ENCODE data around the gene PPIB.
A peak's percentile ranks its signal among the peaks of the same experiment; 100 is the strongest.

PPIB gene

DNA sequence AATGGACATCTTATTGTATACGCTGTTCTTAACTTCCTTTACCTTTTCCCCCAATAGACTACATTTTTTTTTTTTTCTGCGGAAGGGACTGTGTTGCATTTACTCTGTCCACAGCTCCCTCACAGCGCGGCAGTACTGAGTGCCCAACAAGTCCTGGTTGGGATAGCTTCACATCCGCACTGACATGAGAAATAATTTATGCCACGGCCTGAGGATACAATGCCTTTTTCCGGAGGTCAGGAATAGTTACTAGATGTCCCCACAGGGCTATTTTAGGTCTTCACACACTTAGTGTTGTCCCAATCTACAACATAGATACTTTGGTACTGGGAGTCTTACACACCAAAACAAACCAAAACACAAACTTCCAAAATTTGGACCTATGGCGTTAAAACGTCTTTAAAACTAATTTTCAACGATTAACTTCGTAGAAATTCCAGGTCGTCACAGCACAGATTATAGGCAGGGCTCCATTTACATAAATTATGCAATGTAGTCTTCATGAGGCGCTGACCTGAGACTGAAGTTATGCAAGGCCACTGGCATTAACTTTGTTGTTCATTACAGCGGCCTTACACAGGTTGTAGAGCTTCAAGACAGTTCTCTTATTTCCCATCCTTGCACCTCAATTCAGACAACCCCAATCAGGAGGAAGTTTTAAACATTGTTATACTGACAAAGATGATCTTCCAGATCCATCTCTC lies 989 bp upstream of the PPIB start:
- H3K4me3 ChIP-seq, result peak overlapping the region; percentile 88
- DNase-seq (ENCODE audit: low read depth, low spot score), result no peak
- H3K9ac ChIP-seq (ENCODE audit: insufficient read length), result peak overlapping the region; percentile 66
- peak overlapping the region; percentile 37; the same call in 1 of the 2 replicates for H3K27ac ChIP-seq
- peaks cover 14% of the 10 kb centered on the region for H3K36me3 ChIP-seq (ENCODE audit: insufficient read depth, low read length)
- TF ChIP-seq FOXP2 (optimal IDR thresholded peaks at IDR 0.05; ENCODE audit: control extremely low read depth, extremely low read length, insufficient read depth) (no peak), EZH2 (IDR thresholded peaks at IDR 0.05) (no peak), POLR2AphosphoS5 (IDR thresholded peaks at IDR 0.05; ENCODE audit: borderline replicate concordance, low read depth, low read length) (no peak)
- H3K9me3 ChIP-seq (ENCODE audit: low read depth, low read length), result no peaks in the 10 kb centered on the region

DNA sequence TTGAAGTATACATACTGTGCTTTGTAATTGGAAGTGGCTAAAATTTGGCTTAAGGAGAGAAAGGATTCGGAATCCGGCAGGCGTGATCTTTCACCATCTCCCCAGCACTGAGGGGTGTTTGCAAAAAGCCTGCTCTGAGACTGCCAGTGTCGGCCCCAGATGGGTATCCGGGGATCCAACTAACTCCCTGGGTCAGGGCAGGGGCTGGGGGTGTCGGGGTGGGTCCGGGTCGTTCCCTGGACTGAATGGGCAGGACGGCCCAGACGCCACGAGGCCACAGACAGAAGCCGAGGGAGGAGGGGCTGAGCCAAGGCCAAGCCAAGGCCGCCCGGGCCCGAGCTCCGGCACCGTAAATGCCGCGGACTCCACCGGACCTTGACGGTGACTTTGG lies 349 bp downstream of the PPIB start:
- Histone ChIP-seq H3K36me3 (ENCODE audit: insufficient read depth, low read length) (peaks cover 28% of the 10 kb centered on the region), H3K27ac (no peak overlapping the region), H3K9me3 (ENCODE audit: low read depth, low read length) (no peaks in the 10 kb centered on the region), H3K9ac (ENCODE audit: insufficient read length) (peak overlapping the region; percentile 84), H3K4me3 (peak overlapping the region; percentile 88)
- TF ChIP-seq EZH2 (IDR thresholded peaks at IDR 0.05) (no peak), POLR2AphosphoS5 (IDR thresholded peaks at IDR 0.05; ENCODE audit: borderline replicate concordance, low read depth, low read length) (no peak), FOXP2 (optimal IDR thresholded peaks at IDR 0.05; ENCODE audit: control extremely low read depth, extremely low read length, insufficient read depth) (no peak)
- DNase-seq (ENCODE audit: low read depth, low spot score), result no peak

DNA sequence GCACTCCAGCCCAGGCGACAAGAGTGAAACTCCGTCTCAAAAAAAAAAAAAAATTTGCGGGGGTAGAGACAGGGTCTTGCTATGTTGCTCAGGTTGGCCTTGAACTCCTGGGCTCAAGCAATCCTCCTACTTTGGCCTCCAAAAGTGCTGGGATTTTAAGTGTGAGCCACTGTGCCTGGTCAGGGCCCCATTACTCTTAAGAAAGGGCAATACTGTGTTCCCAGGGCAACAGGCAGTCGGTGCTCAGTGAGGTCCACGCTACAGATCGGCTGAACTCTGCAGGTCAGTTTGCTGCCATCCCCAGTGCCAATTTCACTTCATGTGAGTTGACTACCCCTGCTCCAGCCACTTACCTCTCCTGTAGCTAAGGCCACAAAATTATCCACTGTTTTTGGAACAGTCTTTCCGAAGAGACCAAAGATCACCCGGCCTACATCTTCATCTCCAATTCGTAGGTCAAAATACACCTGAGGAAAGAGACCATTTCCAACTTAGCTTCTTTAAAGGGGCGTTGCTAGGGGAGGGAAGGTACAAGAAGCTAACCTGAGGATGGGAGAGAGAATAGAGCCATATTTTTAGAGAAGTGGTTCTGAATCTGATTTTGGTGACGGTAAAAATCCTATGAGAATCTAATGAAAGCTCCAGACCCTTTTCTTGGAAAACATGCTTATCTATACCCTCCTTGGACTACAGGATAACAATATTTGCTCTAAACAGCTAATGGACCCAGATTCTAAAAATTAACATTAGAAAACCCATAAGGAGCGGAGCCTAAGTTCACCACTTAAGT lies 939 bp downstream of the PPIB start:
- peaks cover 33% of the 10 kb centered on the region for H3K36me3 ChIP-seq (ENCODE audit: insufficient read depth, low read length)
- no peak overlapping the region for H3K27ac ChIP-seq
- no peak for DNase-seq (ENCODE audit: low read depth, low spot score)

DNA sequence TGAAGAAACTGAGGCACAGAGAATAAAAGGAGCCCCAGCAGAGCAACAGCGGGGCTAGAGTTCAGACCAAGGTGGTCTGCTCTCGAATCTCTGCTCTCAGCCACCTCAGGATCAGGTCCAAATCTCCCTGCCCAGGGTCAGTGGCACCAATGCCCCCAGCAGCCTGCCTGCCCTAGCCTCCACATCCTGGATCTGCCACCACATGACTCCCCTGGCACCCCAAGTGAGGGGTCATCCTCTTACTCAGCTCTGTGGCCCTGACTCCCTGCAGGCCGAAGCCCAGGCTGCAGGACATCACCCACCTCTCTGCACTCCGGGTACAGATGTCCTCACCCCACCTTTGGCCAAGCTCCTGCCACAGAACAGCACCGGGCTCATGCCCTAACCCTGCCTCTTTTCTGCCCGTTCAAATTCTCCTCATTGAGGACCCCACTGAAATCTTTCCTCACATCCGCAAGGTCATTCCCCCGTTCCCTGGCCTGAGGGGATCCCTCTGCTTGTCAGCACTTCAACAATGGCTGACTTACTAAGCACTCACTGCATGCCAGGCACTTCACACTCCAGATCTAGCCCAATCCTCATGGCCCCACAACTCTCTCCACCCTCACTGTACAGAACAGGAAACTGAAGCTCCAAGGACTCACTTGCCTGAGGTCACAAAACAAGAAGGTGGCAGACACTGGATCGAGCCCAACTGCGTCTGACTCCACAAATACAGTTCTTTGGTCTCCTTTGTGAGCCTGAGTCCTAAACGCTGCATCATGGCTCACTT lies 4.3 kb downstream of the PPIB start:
- TF ChIP-seq POLR2AphosphoS5 (IDR thresholded peaks at IDR 0.05; ENCODE audit: borderline replicate concordance, low read depth, low read length) (no peak), FOXP2 (optimal IDR thresholded peaks at IDR 0.05; ENCODE audit: control extremely low read depth, extremely low read length, insufficient read depth) (no peak), EZH2 (IDR thresholded peaks at IDR 0.05) (no peak)
- DNase-seq (ENCODE audit: low read depth, low spot score), result no peak
- Histone ChIP-seq H3K9ac (ENCODE audit: insufficient read length) (no peak overlapping the region), H3K36me3 (ENCODE audit: insufficient read depth, low read length) (peaks cover 45% of the 10 kb centered on the region), H3K9me3 (ENCODE audit: low read depth, low read length) (no peaks in the 10 kb centered on the region), H3K27ac (no peak overlapping the region), H3K4me3 (no peak overlapping the region)

More for the DNA sequence above, 939 bp downstream of the PPIB start:
- Histone ChIP-seq H3K4me3 (peak overlapping the region; percentile 88), H3K9ac (ENCODE audit: insufficient read length) (peak overlapping the region; percentile 84), H3K9me3 (ENCODE audit: low read depth, low read length) (no peaks in the 10 kb centered on the region)
- TF ChIP-seq POLR2AphosphoS5 (IDR thresholded peaks at IDR 0.05; ENCODE audit: borderline replicate concordance, low read depth, low read length) (no peak), FOXP2 (optimal IDR thresholded peaks at IDR 0.05; ENCODE audit: control extremely low read depth, extremely low read length, insufficient read depth) (no peak), EZH2 (IDR thresholded peaks at IDR 0.05) (no peak)

DNA sequence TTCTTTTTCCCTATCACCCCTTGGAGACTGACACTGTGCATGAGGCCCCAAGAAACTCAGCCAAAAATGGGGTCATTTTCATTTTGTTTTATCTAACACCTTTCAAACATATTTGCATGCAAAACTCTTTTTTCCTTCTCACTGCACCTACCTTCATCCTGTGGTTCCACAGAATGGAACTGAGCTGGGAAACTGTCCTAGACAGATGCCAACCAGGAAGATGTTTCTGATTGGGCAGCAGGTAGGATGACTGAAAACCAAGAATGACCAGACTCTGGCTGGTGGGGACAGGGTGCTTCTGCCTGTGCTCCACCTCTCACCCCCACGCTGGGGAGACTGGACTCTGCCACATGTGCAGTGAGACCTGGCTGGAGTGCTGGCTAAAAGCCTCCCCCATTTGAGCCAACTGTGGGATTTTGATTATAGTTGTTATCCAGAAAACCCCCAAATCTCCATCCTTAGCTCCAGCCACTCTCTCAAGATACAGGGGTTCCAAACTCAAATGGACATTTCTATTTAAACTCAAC lies 5.2 kb downstream of the PPIB start:
- no peak overlapping the region for H3K4me3 ChIP-seq
- no peak for DNase-seq (ENCODE audit: low read depth, low spot score)
- H3K27ac ChIP-seq, result no peak overlapping the region
- TF ChIP-seq FOXP2 (optimal IDR thresholded peaks at IDR 0.05; ENCODE audit: control extremely low read depth, extremely low read length, insufficient read depth) (no peak), POLR2AphosphoS5 (IDR thresholded peaks at IDR 0.05; ENCODE audit: borderline replicate concordance, low read depth, low read length) (no peak), EZH2 (IDR thresholded peaks at IDR 0.05) (no peak)
- H3K36me3 ChIP-seq (ENCODE audit: insufficient read depth, low read length), result peaks cover 45% of the 10 kb centered on the region
- no peak overlapping the region for H3K9ac ChIP-seq (ENCODE audit: insufficient read length)
- no peaks in the 10 kb centered on the region for H3K9me3 ChIP-seq (ENCODE audit: low read depth, low read length)

DNA sequence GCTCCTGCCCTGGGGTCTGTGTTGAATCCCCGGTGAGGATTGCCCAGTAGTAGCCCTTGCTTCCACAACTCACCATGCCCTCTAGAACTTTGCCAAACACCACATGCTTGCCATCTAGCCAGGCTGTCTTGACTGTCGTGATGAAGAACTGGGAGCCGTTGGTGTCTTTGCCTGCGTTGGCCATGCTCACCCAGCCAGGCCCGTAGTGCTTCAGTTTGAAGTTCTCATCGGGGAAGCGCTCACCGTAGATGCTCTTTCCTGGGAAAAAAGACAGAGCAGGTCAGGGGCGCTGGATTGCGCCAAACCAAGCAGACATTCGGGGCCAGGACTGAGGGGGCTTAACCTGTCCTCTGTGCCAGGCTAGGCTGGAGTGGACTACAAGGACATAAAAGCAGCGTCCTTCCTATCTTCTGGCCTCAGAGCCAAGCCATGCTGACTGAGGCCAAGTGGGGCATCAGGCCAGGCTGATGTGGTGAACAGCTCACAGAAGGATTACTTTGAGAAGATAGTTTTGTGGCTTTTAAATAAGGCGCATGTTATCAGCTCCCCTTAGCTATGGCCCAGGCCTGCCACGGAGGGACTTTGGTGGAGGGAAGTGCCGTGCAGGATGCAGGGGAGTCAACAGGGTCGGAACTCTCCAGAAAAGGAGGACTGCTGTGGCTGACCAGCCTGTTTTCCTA lies 6.0 kb downstream of the PPIB start:
- no peak overlapping the region for H3K4me3 ChIP-seq
- no peak overlapping the region for H3K9ac ChIP-seq (ENCODE audit: insufficient read length)
- no peaks in the 10 kb centered on the region for H3K9me3 ChIP-seq (ENCODE audit: low read depth, low read length)
- no peak for DNase-seq (ENCODE audit: low read depth, low spot score)
- peaks cover 45% of the 10 kb centered on the region for H3K36me3 ChIP-seq (ENCODE audit: insufficient read depth, low read length)
- no peak for TF ChIP-seq FOXP2 (optimal IDR thresholded peaks at IDR 0.05; ENCODE audit: control extremely low read depth, extremely low read length, insufficient read depth)
- TF ChIP-seq EZH2 (IDR thresholded peaks at IDR 0.05), result no peak
- no peak overlapping the region for H3K27ac ChIP-seq

DNA sequence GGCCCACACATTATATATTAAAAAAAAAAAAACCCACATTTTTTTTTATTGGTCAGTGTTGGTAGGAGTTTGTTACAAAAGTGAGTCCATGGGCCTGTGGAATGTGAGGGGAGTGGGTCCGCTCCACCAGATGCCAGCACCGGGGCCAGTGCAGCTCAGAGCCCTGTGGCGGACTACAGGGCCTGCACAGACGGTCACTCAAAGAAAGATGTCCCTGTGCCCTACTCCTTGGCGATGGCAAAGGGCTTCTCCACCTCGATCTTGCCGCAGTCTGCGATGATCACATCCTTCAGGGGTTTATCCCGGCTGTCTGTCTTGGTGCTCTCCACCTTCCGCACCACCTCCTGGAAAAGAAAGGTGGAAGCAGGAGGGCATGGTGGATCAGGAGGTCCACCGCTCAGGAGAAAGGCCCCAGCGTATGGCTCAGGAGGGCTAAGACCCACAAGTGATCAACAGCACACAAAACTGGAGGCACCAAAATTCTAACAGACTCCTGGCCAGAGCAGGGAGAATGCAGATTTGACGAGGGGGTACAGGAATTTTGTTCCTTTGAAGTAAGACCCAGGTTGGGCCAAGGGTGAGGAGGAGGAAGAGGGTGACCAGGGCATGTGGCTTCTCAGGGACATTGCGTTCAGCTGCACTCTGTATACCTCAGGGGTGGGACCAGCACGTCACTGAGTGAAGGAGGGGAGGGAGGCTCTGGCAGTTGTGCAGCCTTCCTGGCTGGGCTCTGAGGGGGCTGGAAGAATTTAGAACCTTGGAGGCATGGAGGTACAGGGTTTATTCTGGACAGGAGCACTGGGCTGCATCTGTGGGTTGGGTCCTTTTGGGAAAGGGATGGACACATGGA lies 6.8 kb downstream of the PPIB start:
- no peak for DNase-seq (ENCODE audit: low read depth, low spot score)
- TF ChIP-seq POLR2AphosphoS5 (IDR thresholded peaks at IDR 0.05; ENCODE audit: borderline replicate concordance, low read depth, low read length) (no peak), EZH2 (IDR thresholded peaks at IDR 0.05) (no peak), FOXP2 (optimal IDR thresholded peaks at IDR 0.05; ENCODE audit: control extremely low read depth, extremely low read length, insufficient read depth) (no peak)
- no peak overlapping the region for H3K9ac ChIP-seq (ENCODE audit: insufficient read length)
- H3K27ac ChIP-seq, result no peak overlapping the region
- H3K9me3 ChIP-seq (ENCODE audit: low read depth, low read length), result no peaks in the 10 kb centered on the region
- peaks cover 45% of the 10 kb centered on the region for H3K36me3 ChIP-seq (ENCODE audit: insufficient read depth, low read length)
- H3K4me3 ChIP-seq, result no peak overlapping the region
